NCI-H1694 treated with DMSO at 0.1 percent for 48 hours (cell line): Measurements from ENCODE around the gene MTAP.
A peak's percentile ranks its signal among the peaks of the same experiment; 100 is the strongest.

Experiments used
- DNase-seq: peaks from one replicate; lab custom pipeline; 2025; lab: John Stamatoyannopoulos, UW

Gene MTAP

GRCh38 chr9:21969011-21969940 is 166.8 kb downstream of the MTAP start:
- DNase-seq, result no peak

GRCh38 chr9:21969951-21970799 is 167.7 kb downstream of the MTAP start:
- DNase-seq, result no peak

- no peak for DNase-seq
These were observed 168.6 kb downstream of the MTAP start for GRCh38 chr9:21970800-21971640.

GRCh38 chr9:21972361-21972760 is 169.9 kb downstream of the MTAP start:
- no peak for DNase-seq

GRCh38 chr9:21974343-21974721 is 171.9 kb downstream of the MTAP start:
- DNase-seq, result no peak

GRCh38 chr9:21974722-21975409 is 172.4 kb downstream of the MTAP start:
- peak; percentile 70 for DNase-seq

GRCh38 chr9:21976334-21976875 is 174.0 kb downstream of the MTAP start:
- no peak for DNase-seq

GRCh38 chr9:21982391-21982790 is 180.0 kb downstream of the MTAP start:
- DNase-seq, result no peak

GRCh38 chr9:21982861-21983560 is 180.6 kb downstream of the MTAP start:
- DNase-seq, result no peak

GRCh38 chr9:21983561-21983935 is 181.1 kb downstream of the MTAP start:
- DNase-seq, result no peak

GRCh38 chr9:21984101-21984500 is 181.7 kb downstream of the MTAP start:
- no peak for DNase-seq

GRCh38 chr9:21985964-21986667 is 183.7 kb downstream of the MTAP start:
- no peak for DNase-seq
